HG03575 (cell line): Measurements from ENCODE around the gene NOS1AP.
"Not testable (repeated sequence)": the region's sequence is repeated elsewhere in the genome, so short reads cannot be mapped to it uniquely, and the experiment has no call there.

Source experiments
- ATAC-seq: cut with Tn5 transposase; IDR thresholded peaks from one replicate; pipeline ENCODE4 v1.9.1; 2021; ENCODE audit not compliant: unreplicated experiment, insufficient number of reproducible peaks, low FRiP score; ENCODE audit errors: extremely low read depth

NOS1AP gene

DNA sequence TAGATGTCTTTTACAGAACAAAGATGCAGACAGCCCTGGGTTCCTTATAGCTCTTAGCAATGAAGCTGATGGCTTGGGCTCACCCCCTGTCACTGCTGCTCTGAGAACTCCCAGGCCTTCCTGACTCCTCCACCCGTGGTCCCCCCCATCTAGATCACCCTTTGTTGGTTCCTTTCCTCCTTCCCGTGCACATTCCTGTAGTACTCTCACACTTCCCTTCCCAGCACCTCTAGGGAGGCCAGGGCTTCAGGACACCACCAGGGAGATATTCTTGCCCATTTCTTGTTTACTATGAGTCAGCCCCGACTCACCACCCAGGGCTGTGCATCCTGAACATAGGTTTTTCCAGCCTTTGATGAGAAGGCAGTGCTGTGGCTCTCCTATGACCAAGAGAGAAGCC is 14.4 kb upstream of the NOS1AP start:
- ATAC-seq = no peak

GRCh38 chr1:162056043-162056442 is 13.4 kb upstream of the NOS1AP start:
- no peak for ATAC-seq

DNA sequence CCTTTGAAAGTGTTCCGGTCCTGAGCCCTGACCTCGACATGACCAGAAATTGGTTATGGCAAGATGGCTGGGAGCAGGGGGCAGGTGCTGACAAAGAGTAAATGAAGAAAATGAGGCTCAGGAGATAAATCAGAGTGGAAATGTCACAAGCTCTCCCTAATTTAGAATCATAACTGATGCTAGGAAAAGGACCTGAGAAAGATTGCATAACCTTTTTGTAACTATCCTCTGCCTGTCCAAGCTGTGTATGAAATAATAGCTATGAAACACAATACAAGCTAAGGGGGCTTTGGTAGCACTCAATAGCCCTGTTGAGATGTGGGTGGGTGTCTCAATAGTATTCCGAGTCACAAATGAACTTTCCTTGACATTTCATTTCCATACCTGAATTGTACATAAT is 12.9 kb upstream of the NOS1AP start:
- ATAC-seq = no peak

DNA sequence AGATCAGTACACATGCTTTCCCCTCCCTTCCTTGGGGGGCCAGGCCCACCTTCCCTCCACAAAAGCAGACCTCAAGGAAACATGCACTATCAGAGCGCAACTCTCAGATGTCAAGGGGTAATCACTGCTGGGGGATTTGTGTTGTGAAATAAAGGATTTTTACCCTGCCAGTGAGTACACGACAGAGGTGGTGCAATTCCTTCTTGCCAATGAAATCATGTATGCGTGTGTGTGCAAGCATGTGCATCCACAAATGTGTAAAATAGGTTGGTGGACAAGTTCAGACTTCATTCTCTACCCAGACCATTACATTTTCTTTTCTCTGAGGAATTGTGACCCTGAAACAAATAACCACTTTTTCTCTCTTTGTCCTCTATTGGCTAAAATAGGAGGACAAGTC is 9.8 kb upstream of the NOS1AP start:
- ATAC-seq = no peak

GRCh38 chr1:162060314-162060713 is 9.2 kb upstream of the NOS1AP start:
- ATAC-seq = no peak

DNA sequence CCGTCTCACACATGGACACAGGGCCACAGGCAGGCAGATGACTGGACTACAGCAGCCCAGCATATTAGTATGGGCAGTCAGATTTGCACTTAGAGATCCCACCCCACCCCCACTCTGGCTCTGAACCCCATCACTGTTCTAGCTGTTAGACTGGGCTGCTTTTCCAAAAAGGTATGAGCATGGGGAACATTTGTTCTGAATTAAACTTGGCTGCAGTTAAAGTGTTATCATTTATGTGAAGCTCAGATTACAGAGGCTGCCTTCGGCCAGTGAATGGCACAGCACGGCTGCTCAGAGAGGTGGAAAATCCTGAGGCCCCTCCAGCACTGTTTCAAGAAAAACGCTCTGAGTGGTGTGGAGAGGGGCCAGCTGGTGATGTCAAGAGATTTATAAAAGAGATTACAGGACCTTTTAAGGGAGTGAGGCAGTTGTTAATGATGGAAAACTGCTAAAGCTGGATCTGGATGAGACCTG is 6.9 kb upstream of the NOS1AP start:
- ATAC-seq = no peak

- ATAC-seq = no peak
Measured at GRCh38 chr1:162065016-162065415, 4.5 kb upstream of the NOS1AP start.

DNA sequence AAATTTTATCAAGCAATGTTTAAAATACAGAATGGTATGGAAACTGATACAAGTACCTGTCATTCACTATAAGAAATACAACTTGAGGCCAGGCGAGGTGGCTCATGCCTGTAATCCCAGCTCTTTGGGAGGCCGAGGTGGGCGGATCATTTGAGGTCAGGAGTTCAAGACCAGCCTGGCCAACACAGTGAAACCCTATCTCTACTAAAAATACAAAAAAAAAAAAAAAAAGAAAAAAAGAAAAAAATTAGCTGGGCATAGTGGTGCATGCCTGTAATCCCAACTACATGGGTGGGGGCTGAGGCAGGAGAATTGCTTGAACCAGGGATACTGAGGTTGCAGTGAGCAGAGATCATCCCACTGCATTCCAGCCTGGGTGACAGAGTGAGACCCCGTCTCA is 2.7 kb upstream of the NOS1AP start:
- not testable (repeated sequence) for ATAC-seq

DNA sequence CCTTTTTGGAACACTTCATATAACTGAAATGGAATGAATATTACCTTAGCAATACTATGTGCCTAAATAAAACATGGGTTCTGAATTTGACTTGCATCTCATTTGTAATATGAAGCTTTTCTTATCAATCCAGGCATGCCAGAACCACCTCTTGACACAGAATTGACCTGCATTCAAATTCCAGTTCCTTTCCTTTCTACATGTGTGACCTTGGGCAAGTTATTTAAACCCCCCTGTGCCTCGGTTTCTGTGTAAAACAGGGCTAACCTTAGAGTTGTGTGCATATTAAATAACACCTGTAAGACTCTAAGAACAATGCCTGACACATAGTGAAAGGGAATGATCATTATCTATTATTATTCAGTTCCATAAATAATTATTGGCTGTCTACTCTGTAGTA is 2.0 kb upstream of the NOS1AP start:
- no peak for ATAC-seq

DNA sequence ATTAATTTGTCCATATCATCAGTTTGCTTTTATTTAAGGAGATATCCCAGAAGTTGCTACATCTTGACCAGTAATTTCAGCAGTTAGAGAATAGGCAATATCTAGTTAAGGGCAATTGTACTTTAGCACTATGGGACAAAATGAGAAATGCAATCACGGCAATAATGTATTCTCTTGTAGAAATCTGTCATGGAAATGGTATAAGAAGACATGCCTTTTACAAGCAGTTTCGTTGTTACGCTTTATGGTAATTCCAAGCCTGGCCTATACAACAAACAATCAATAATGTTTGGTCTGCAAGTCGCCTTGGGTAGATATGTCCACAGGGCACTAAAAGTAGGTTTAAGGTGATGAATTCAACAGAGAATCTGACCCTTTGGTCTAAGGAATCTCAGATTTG is 1.2 kb upstream of the NOS1AP start:
- ATAC-seq = no peak

GRCh38 chr1:162070094-162070748 is 730 bp downstream of the NOS1AP start:
- no peak for ATAC-seq

DNA sequence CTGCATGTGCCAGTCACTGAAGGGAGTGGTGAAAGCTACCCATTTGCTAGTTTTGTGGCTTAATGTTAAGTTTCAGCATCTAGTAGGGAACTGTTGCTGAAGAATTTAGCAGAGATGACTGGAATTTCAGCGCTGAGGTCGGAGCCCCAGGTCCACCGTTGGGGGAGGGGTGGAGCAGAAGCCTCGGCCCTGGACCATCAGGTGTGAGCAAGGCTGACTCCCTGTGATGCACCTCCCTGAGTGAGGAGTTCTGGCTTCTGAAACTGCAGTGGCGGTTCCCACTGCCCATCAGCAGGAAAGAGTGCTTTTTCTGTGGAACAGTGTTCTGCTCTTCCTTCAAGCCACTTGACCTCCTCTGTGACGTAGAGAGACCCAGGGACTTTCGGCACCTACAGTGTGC is 1.3 kb downstream of the NOS1AP start:
- no peak for ATAC-seq

- no peak for ATAC-seq
Measured at GRCh38 chr1:162072740-162073139, 3.2 kb downstream of the NOS1AP start.

- ATAC-seq = no peak
Measured at GRCh38 chr1:162074276-162075005, 5.0 kb downstream of the NOS1AP start.

DNA sequence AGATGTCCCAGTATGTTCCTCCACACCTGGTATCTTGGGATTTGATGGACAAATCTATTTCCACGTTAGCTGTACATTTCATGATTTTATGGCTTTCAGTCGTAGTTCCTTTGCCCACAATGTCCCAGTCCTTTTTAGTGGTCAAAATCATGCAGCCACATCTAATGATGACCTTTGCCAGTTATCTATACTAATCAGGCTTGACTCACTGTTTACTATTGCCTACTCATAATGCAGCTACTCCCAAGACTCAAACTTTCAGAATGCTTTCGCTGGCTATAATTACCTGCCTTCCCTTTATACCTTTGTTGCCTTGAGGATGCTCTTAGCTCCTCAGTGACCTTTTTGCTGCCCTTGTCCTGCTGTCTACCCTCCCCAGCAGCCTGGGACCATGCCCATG is 6.4 kb downstream of the NOS1AP start:
- ATAC-seq = no peak

DNA sequence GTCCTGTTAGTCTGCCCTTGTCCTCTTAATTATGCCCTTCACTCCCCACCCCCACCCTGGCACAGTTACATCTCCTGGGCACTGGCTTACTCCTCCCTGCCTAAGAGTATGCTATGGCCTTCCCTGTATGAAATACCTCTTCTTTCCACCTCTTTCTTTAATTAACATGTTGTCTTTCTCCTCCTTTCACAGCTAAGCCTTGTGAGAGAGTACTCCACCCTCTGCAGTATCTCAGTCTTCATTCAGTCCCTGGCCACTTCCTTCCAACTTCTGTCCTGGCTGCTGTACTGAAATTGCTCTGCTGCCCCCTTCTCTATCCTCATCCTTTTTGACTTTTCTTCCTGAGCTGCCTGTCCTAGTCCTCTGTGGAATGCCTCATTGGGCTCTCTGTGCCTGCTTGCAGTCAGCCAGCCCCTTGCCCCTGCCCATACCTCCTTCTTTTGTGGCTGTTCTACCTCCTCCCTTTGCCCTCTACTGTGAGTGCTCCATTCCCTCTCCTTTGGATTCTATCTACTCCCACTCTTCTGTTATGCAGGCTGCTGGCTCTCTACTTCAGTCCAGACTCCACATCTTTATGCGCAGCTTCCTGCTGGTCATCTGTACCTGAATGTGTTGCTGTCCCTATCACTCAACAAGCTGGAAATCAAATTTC is 8.3 kb downstream of the NOS1AP start:
- no peak for ATAC-seq

GRCh38 chr1:162079030-162079429 is 9.5 kb downstream of the NOS1AP start:
- no peak for ATAC-seq

- no peak for ATAC-seq
Measured at GRCh38 chr1:162080472-162081015, 11.1 kb downstream of the NOS1AP start.

GRCh38 chr1:162081316-162081715 is 11.8 kb downstream of the NOS1AP start:
- ATAC-seq = no peak

GRCh38 chr1:162082080-162082479 is 12.6 kb downstream of the NOS1AP start:
- not testable (repeated sequence) for ATAC-seq
